Measurements from ENCODE around the gene CEP76. TPM values are rescaled to one million over a fixed set of nuclear protein-coding genes. Genes with fewer than 3 reads are reported as not detected.
A peak's percentile ranks its signal among the peaks of the same experiment; 100 is the strongest.

Gene CEP76
- total and polyA plus RNA-seq, 7 donors, result 2.4 to 9.1 (median 5.8) TPM

GRCh38 chr18:12737243-12737902 lies 34.9 kb upstream of the CEP76 start:
- intact Hi-C loops (cut with DNase I), result no loop called here
- H3K36me3 ChIP-seq, result no peaks in the 10 kb centered on the region
- no peak overlapping the region for H3K27ac ChIP-seq
- no peaks in the 10 kb centered on the region for H3K4me1 ChIP-seq
- TF ChIP-seq POLR2A (IDR thresholded peaks at IDR 0.05), result no peak
- DNase-seq, result no peak
- H3K9me3 ChIP-seq, result no peaks in the 10 kb centered on the region
- 86 to 88% methylated on average over 19 of the region's 19 CpGs for WGBS, 2 donors
- H3K4me3 ChIP-seq, result no peak overlapping the region
- no peaks in the 10 kb centered on the region for H3K27me3 ChIP-seq

DNA sequence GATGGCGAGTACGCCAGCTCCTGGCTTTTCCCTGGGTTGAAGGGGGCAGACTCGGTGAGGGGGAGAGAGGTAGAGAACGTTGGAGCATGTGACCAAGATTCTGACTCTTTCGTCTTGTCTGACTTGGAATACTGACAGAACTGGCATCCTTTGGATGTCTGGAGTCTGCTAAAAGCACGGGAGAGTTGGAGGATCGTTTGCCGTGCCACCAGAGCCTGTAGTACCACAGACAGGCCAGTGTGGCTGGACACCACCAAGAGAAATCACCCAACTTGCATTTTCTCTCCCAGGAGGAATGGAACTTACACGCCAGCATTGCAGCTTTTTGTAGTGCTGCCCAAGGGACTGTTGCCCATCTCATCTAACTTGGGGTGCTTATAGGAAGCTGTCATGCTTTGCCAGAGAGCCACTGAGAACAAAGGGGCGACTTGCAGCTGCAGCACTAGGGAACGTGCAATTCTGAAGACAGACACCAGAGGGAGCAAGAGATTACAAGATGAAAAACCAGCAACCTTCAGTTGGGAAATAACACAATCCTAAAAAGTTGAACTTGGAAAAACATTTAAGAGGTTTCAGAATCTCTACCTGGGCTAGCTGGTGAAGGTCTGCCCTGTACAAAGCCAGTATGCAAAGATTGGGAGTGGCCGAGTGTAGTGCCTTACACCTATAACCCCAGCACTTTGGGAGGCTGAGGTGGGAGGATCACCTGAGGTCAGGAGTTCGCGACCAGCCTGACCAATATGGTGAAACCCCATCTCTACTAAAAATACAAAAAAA lies 24.4 kb upstream of the CEP76 start:
- no peak for DNase-seq
- intact Hi-C loops (cut with DNase I), result loop anchor here (1.0 kb wide), 1 partner anchor 207 kb away; no protein-coding TSS in a partner anchor
- H3K4me1 ChIP-seq, result no peaks in the 10 kb centered on the region
- peaks cover 8 to 50% (median 28%) of the 10 kb centered on the region in 4 donors for H3K36me3 ChIP-seq
- H3K27me3 ChIP-seq, result no peaks in the 10 kb centered on the region
- no peak overlapping the region for H3K27ac ChIP-seq
- no peak overlapping the region for H3K4me3 ChIP-seq
- TF ChIP-seq EP300 (IDR thresholded peaks at IDR 0.05), result no peak
- TF ChIP-seq CTCF (IDR thresholded peaks at IDR 0.05), result peak; percentile 70 to 87 (median 82)
- peak in 1 of 4 donors; percentile 4 for TF ChIP-seq POLR2AphosphoS5 (IDR thresholded peaks at IDR 0.05)
- TF ChIP-seq POLR2A (IDR thresholded peaks at IDR 0.05), result no peak
- WGBS, 2 donors, result 69 to 77% methylated on average over 14 of the region's 14 CpGs
- no peaks in the 10 kb centered on the region for H3K9me3 ChIP-seq

- WGBS, 2 donors, result 64 to 65% methylated on average over 4 of the region's 4 CpGs
- TF ChIP-seq CTCF (IDR thresholded peaks at IDR 0.05) (no peak), POLR2A (IDR thresholded peaks at IDR 0.05) (no peak), EP300 (IDR thresholded peaks at IDR 0.05) (no peak), POLR2AphosphoS5 (IDR thresholded peaks at IDR 0.05) (no peak)
- Histone ChIP-seq H3K9me3 (no peaks in the 10 kb centered on the region), H3K27me3 (no peaks in the 10 kb centered on the region), H3K27ac (no peak overlapping the region), H3K4me3 (no peak overlapping the region), H3K4me1 (no peaks in the 10 kb centered on the region), H3K36me3 (peaks cover 8 to 56% (median 28%) of the 10 kb centered on the region in 4 donors)
- no peak for DNase-seq
- intact Hi-C loops (cut with DNase I), result no loop called here
Measured at GRCh38 chr18:12726331-12726730, 23.8 kb upstream of the CEP76 start.

- TF ChIP-seq EP300 (IDR thresholded peaks at IDR 0.05) (no peak), POLR2AphosphoS5 (IDR thresholded peaks at IDR 0.05) (no peak), CTCF (IDR thresholded peaks at IDR 0.05) (no peak), POLR2A (IDR thresholded peaks at IDR 0.05) (no peak)
- H3K4me1 ChIP-seq, result no peaks in the 10 kb centered on the region
- intact Hi-C loops (cut with DNase I), result no loop called here
Measured at GRCh38 chr18:12722731-12723130, 20.2 kb upstream of the CEP76 start.

GRCh38 chr18:12721495-12722275 lies 19.2 kb upstream of the CEP76 start:
- no peaks in the 10 kb centered on the region for H3K4me1 ChIP-seq
- H3K9me3 ChIP-seq, result no peaks in the 10 kb centered on the region
- H3K36me3 ChIP-seq, result peaks cover 7 to 99% (median 49%) of the 10 kb centered on the region in 4 donors
- no peak for TF ChIP-seq POLR2A (IDR thresholded peaks at IDR 0.05)
- TF ChIP-seq CTCF (IDR thresholded peaks at IDR 0.05), result no peak
- TF ChIP-seq POLR2AphosphoS5 (IDR thresholded peaks at IDR 0.05), result no peak
- no peak for TF ChIP-seq EP300 (IDR thresholded peaks at IDR 0.05)
- no peak overlapping the region for H3K4me3 ChIP-seq
- 85 to 93% methylated on average over 5 of the region's 5 CpGs for WGBS, 2 donors
- H3K27me3 ChIP-seq, result no peaks in the 10 kb centered on the region
- H3K27ac ChIP-seq, result no peak overlapping the region
- intact Hi-C loops (cut with DNase I), result no loop called here
- no peak for DNase-seq

More at GRCh38 chr18:12722731-12723130, 20.2 kb upstream of the CEP76 start:
- no peaks in the 10 kb centered on the region for H3K9me3 ChIP-seq
- H3K4me3 ChIP-seq, result no peak overlapping the region
- WGBS, 2 donors, result 83 to 93% methylated on average over 7 of the region's 7 CpGs
- H3K36me3 ChIP-seq, result peaks cover 8 to 91% (median 49%) of the 10 kb centered on the region in 4 donors
- H3K27me3 ChIP-seq, result no peaks in the 10 kb centered on the region
- DNase-seq, result no peak
- no peak overlapping the region for H3K27ac ChIP-seq

All from sigmoid colon (tissue), 7 donors.